ENCODE measurements around the gene MGAT5B. TPM values are rescaled to one million over a fixed set of nuclear protein-coding genes. Genes with fewer than 3 reads are reported as not detected.

Gene MGAT5B
- total and polyA plus RNA-seq, 9 of the 15 experiments (the other 6 are each of a cell fraction or from before 2014, with no cell fraction given) = 0.09 to 0.43 (median 0.18) TPM; not detected in 4

GRCh38 chr17:76866774-76867577, 1.2 kb upstream of the MGAT5B start (continued):
- TF ChIP-seq ZZZ3 (IDR thresholded peaks at IDR 0.05) = no peak
- TF ChIP-seq ZFPM2 (CRISPR knock-in tag; IDR thresholded peaks at IDR 0.05) = no peak
- no peak for TF ChIP-seq CHD1 (IDR thresholded peaks at IDR 0.05; ENCODE audit: low read length)
- TF ChIP-seq EGR1 (conservative IDR thresholded peaks at IDR 0.05) = 0 out of 2 replicates have a peak, but pooled peaks have one; percentile 7
- TF ChIP-seq HNRNPLL (IDR thresholded peaks at IDR 0.05; ENCODE audit: low read depth, low read length, poor library complexity, severe bottlenecking) = no peak
- TF ChIP-seq PPARD (CRISPR knock-in tag; IDR thresholded peaks at IDR 0.05) = no peak
- no peak for TF ChIP-seq MBD1 (CRISPR knock-in tag; IDR thresholded peaks at IDR 0.05)
